GM19035 (cell line): ENCODE data around the gene ACOT6.
"Not testable (repeated sequence)": the region's sequence is repeated elsewhere in the genome, so short reads cannot be mapped to it uniquely, and the experiment has no call there.

Experiments
- ATAC-seq: cut with Tn5 transposase; IDR thresholded peaks from one replicate; pipeline ENCODE4 v1.9.1; 2021; ENCODE audit not compliant: unreplicated experiment

Gene ACOT6

GRCh38 chr14:73644531-73645247 lies 32.4 kb downstream of the ACOT6 start, which contains the start of gene DNAL1:
DNAL1 (plus strand) TSS chr14:73644986; CDS start chr14:73645040, 54 bp downstream.
- ATAC-seq, result peak; percentile 98

DNA sequence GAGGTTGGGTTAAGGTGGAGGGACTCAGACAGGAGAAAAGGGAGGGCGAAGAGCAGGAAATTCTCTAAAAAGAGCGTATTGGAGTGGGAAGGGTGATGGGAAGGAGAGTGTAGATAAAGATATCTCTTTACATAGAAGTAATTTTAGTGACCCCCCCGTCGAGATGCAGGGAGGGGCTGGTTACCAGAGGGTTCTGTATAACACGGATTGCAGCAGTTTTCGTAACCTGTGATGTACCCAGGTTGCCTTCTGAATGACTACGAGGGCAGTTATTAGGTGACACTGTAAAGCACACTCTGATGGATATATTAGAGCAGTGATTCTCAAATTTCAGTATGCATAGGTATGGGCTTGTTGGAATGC lies 32.9 kb downstream of the ACOT6 start:
- no peak for ATAC-seq

- ATAC-seq, result no peak
Observed at GRCh38 chr14:73651005-73651404, 38.7 kb downstream of the ACOT6 start.

DNA sequence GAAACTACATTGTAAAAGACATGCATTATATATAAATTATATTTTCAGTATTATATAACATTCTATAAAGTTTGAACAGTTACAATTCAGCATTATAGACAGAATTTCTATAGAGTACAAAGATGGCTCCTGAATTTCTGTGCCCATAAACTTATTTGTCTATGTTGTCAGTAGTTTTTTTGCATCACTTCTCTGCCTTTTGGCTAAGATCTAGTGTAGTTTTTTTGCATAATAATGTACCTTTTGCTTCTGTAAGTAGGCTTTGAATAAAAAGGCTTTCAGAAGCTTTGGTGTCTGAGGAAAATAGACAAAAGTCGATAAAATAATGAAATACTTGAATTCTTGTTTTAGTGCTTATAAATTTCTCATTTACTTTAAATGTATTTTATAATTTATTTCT lies 43.5 kb downstream of the ACOT6 start:
- ATAC-seq, result no peak

GRCh38 chr14:73659202-73659601 lies 46.9 kb downstream of the ACOT6 start:
- ATAC-seq, result not testable (repeated sequence)

DNA sequence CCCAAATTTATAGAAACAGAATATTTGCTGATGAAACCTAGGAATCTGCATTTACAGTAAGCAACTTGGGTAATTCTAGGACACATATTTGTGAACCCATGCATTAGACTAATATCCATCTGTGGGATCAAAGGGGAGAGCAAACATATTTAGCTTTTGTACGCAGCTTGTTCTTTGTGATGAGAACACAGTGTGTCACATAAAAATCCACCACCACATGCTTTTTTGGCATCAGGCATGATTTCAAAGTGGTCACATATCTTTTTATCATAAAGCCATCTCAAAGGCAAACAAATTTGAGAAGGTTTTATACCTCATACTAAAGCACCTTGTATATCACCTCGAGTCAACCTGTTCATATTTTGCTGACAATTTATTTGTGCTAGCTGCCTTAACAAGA lies 48.2 kb downstream of the ACOT6 start:
- ATAC-seq, result no peak

GRCh38 chr14:73661872-73662271 lies 49.6 kb downstream of the ACOT6 start:
- no peak for ATAC-seq

DNA sequence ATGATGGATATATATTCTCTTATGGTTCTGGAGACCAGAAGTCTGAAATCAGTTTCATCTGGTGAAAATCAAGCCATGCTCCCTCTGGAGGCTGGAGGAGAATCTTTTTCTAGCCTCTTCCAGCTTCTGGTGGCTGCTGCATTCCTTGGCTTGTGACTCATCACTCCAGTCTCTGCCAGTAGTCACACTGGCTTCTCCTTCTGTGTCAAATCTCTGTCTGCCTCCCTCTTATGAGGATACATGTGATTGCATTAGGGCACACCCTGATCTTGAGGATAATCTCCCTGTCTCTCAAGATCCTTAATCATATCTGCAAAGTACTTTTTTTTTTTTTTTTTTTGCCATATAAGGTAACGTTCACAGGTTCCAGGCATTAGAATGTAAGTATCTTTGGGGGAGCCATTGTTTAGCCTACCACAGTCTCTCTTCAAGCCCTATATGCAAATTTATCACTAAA lies 50.2 kb downstream of the ACOT6 start:
- no peak for ATAC-seq

DNA sequence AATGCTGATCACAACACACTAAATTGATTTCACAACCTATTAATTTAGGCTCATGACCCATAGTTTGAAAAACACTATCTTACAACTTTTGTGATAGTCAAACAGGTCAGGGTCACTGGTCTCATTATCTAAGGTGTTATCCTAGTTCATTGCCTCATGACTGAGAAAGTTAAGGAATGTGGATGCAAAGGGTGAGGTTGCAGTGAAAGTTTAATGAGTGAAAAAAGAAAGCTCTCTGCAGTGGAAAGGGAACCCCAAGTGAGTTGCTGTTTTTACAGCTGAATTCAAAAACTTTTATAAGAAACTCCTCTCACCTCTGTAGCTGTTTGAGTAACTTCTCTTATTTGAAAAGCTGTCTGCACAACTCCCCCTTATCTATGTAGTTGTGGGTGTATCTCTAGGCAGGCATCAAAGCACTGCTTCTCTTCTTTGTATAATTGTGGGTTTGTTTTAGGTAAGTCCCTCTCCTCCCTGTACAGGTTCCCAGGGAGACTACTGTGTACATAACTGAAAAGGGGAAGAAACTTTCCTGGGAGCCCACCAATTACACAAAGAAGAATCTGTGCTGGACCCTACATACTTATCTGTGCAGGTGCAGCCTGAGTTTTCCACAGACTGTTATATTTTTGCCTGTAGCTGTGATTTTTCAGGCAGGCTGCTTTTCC lies 51.4 kb downstream of the ACOT6 start:
- ATAC-seq, result no peak

- ATAC-seq, result no peak
Observed at GRCh38 chr14:73665130-73665529, 52.8 kb downstream of the ACOT6 start.

DNA sequence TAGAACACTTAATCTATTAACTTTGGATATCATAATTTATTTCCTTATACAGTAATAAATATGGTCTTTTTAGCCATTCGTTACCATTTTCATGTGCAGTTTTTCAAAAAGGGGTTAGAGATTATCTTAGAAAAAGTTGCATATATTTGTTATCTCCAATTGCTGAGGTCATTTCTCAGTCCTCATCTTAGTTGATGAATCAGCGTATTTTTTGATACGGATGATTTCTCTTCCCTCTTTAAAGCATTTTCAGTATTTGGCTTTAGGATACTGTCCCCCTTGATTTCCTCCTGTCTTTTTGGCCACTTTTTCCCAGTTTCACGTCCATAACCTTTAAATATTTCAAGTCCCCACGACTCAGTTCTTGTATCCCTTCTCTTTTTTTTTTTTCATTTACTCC lies 54.3 kb downstream of the ACOT6 start:
- no peak for ATAC-seq

GRCh38 chr14:73667854-73668253 lies 55.5 kb downstream of the ACOT6 start:
- ATAC-seq, result no peak
